Activated CD4-positive, alpha-beta T cell treated with anti-CD3 and anti-CD28 coated beads, Interleukin-2, amount 50 U/mL, for 16 hours (primary cell): ENCODE data around the gene PPP6C.
"Not testable (repeated sequence)": the region's sequence is repeated elsewhere in the genome, so short reads cannot be mapped to it uniquely, and the experiment has no call there.

Source experiments
- DNase-seq: peaks from one replicate; pipeline ENCODE4 v3.0.0-alpha.2; 2020

Gene PPP6C

GRCh38 chr9:125140576-125140975 lies 49.0 kb downstream of the PPP6C start:
- DNase-seq = no peak

GRCh38 chr9:125137200-125137599 lies 52.4 kb downstream of the PPP6C start:
- DNase-seq = no peak

- no peak for DNase-seq
Observed at GRCh38 chr9:125134976-125135375, 54.6 kb downstream of the PPP6C start.

GRCh38 chr9:125133403-125134329 lies 55.9 kb downstream of the PPP6C start:
- DNase-seq = peak; percentile 66

GRCh38 chr9:125131778-125132177 lies 57.8 kb downstream of the PPP6C start:
- no peak for DNase-seq

- peak; percentile 79 for DNase-seq
Observed at GRCh38 chr9:125126019-125126746, 63.4 kb downstream of the PPP6C start.

- no peak for DNase-seq
Observed at GRCh38 chr9:125125523-125125922, 64.1 kb downstream of the PPP6C start.

- no peak for DNase-seq
Observed at GRCh38 chr9:125121146-125121545, 68.5 kb downstream of the PPP6C start.

GRCh38 chr9:125119643-125120286 lies 69.8 kb downstream of the PPP6C start:
- no peak for DNase-seq

GRCh38 chr9:125118696-125119095 lies 70.9 kb downstream of the PPP6C start:
- DNase-seq = not testable (repeated sequence)

- DNase-seq = not testable (repeated sequence)
Observed at GRCh38 chr9:125114503-125114902, 75.1 kb downstream of the PPP6C start.

- DNase-seq = no peak
Observed at GRCh38 chr9:125110464-125110863, 79.1 kb downstream of the PPP6C start.

GRCh38 chr9:125108541-125108940 lies 81.1 kb downstream of the PPP6C start:
- DNase-seq = not testable (repeated sequence)

GRCh38 chr9:125106285-125106893 lies 83.2 kb downstream of the PPP6C start:
- DNase-seq = no peak

- no peak for DNase-seq
Observed at GRCh38 chr9:125103770-125104460, 85.7 kb downstream of the PPP6C start.

GRCh38 chr9:125103021-125103420 lies 86.6 kb downstream of the PPP6C start:
- no peak for DNase-seq

- DNase-seq = no peak
Observed at GRCh38 chr9:125100822-125101221, 88.8 kb downstream of the PPP6C start.

- no peak for DNase-seq
Observed at GRCh38 chr9:125099816-125100215, 89.8 kb downstream of the PPP6C start.
